ENCODE measurements around the gene DCAKD. TPM values are rescaled to one million over a fixed set of nuclear protein-coding genes. Genes with fewer than 3 reads are reported as not detected.

Gene DCAKD
- total and polyA plus RNA-seq, 2 donors (not counting 3 experiments of a cell fraction or from before 2014, with no cell fraction given) = 30.8 to 36.5 TPM

- no peaks in the 10 kb centered on the region for H3K27me3 ChIP-seq (ENCODE audit: control insufficient read depth in 2 of 2, insufficient read depth in 2 of 2, low read length in 2 of 2)
- no peak for FAIRE-seq
- no peak overlapping the region for H3K9ac ChIP-seq (replicated peaks; ENCODE audit: extremely low read depth, insufficient read depth, low read length)
- H3K4me1 ChIP-seq (ENCODE audit: control insufficient read depth, extremely low read depth, insufficient read depth, low read length) = peaks cover 5% of the 10 kb centered on the region
- no peak overlapping the region for H2AFZ ChIP-seq (ENCODE audit: low read depth, low read length)
- POLR2A ChIA-PET = interaction anchor here (1.0 kb wide), 1 partner anchor 26 kb away, joined by 3 read pairs; the partner anchor contains the start of gene NMT1
- no peak for DNase-seq (ENCODE audit: low read depth, low spot score)
- H3K4me2 ChIP-seq (ENCODE audit: insufficient read depth, low read length) = no peak overlapping the region
- H3K9me3 ChIP-seq (replicated peaks; ENCODE audit: control insufficient read depth, insufficient read depth, low read length) = no peaks in the 10 kb centered on the region
- H4K20me1 ChIP-seq (replicated peaks; ENCODE audit: control insufficient read depth, extremely low read depth, insufficient read depth, low read length) = no peaks in the 10 kb centered on the region
- BruUV-seq (replicated peaks) = no TSS peak
- no peaks in the 10 kb centered on the region for H3K79me2 ChIP-seq (ENCODE audit: control insufficient read depth, insufficient read depth, low read length)
- peaks cover 0 to 4% of the 10 kb centered on the region in 2 experiments for H3K36me3 ChIP-seq (ENCODE audit: control insufficient read depth in 2 of 2, extremely low read depth in 1 of 2, insufficient read depth in 2 of 2, low read length in 2 of 2)
- intact Hi-C loops (cut with micrococcal nuclease) (no loop called here), dilution Hi-C loops (cut with MboI; ENCODE audit: extremely low pct_ligation_motif_present, low sequenced_read_pairs) (no loop called here)
- H3K27ac ChIP-seq (ENCODE audit: insufficient read depth, low read depth, low read length) = no peak overlapping the region
- H3K4me3 ChIP-seq (replicated peaks in 1 of 3; ENCODE audit: insufficient read depth in 1 of 3, low read depth in 1 of 3, low read length in 3 of 3) = no peak overlapping the region
- no peaks in the 10 kb centered on the region for H3K9me1 ChIP-seq (replicated peaks; ENCODE audit: control insufficient read depth, extremely low read depth, insufficient read depth, low read length)
- TF ChIP-seq FOS (IDR thresholded peaks at IDR 0.05; ENCODE audit: borderline replicate concordance, insufficient read depth, low read length) (no peak), GATA2 (IDR thresholded peaks at IDR 0.05; ENCODE audit: insufficient read depth, insufficient read length, low read depth, low read length) (no peak), POLR2AphosphoS5 (IDR thresholded peaks at IDR 0.05; ENCODE audit: insufficient read depth, low read depth, low read length) (no peak), MAX (IDR thresholded peaks at IDR 0.05; ENCODE audit: insufficient read depth, insufficient read length) (no peak), MYC (IDR thresholded peaks at IDR 0.05; ENCODE audit: low read depth, low read length) (no peak), CTCF (IDR thresholded peaks at IDR 0.05; ENCODE audit: extremely low read depth in 1 of 2, insufficient read depth in 1 of 2, low read depth in 1 of 2, low read length in 2 of 2) (no peak), POLR2A (IDR thresholded peaks at IDR 0.05; ENCODE audit: low read depth, low read length) (no peak), EZH2 (IDR thresholded peaks at IDR 0.05; ENCODE audit: borderline replicate concordance, low read depth, low read length, severe bottlenecking) (no peak)
- CTCF ChIA-PET = interaction anchor here (1.0 to 2.3 kb wide), 4 partner anchors 8 to 101 kb away, joined by 3 to 15 read pairs (median 4); partner anchors contain the start of gene ACBD4
Measured at GRCh38 chr17:45034599-45034998, 16.8 kb downstream of the DCAKD start.
